Measurements from ENCODE around the gene NFKBIZ.

GRCh38 chr3:101811875-101812274 is 37.4 kb upstream of the NFKBIZ start:
- TF ChIP-seq POLR2AphosphoS5 (IDR thresholded peaks at IDR 0.05; ENCODE audit: low read depth, low read length) (no peak), POLR2A (IDR thresholded peaks at IDR 0.05; ENCODE audit: low read depth, low read length) (no peak), TAF1 (IDR thresholded peaks at IDR 0.05; ENCODE audit: low read depth, low read length) (no peak), PAX5 (IDR thresholded peaks at IDR 0.05; ENCODE audit: insufficient read depth, low read length, severe bottlenecking) (no peak), SPI1 (IDR thresholded peaks at IDR 0.05; ENCODE audit: low read depth, low read length) (no peak), POU2F2 (IDR thresholded peaks at IDR 0.05; ENCODE audit: low read depth, low read length) (no peak)
